NCI-H2029 treated with DMSO at 0.1 percent for 48 hours (cell line): Measurements from ENCODE around the gene ZNF28.
"Not testable (repeated sequence)": the region's sequence is repeated elsewhere in the genome, so short reads cannot be mapped to it uniquely, and the experiment has no call there.

Source experiments
- DNase-seq: peaks from one replicate; lab custom pipeline; 2025; lab: John Stamatoyannopoulos, UW

Gene ZNF28

DNA sequence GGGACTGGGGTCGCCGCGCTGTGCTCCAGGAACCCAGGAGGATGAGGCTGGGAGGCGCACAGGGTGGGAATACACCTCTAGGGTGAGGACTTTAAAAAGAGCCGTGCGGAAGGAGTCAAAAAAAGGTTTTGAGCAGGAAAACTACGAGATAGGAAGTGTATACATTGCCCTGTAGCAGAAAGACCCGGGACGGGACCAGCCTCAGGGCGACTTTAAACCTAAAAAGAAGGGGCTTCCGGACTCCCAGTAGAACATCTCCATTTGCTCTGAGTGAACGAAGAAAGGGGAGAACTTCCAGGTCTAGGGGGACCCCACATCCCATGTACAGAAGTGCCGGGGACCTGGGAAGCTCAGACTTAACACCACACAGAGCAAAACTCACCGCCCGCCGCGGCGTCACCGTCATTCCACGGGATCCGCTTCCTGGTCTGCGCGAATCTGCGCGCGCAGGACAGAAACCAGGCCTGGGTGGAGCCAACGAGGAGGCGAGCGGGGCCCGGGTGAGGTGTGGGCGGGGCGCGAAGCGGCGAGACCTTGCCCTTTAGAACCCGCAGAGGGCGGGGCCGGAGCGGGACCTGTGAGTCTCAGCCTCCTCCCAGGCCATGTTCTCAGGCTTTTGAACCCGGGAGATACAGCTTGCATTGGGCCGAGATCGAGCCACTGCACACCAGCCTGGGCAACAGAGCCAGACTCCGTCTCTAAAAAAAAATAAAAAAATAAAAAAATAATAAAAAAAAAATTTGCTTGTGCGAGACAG, at the start of gene ZNF28:
Gene ZNF28, minus strand, starts transcription at position 430 of the 757 bp plus-strand sequence. CDS start 3,675 bp downstream, outside the sequence.
- DNase-seq = peak; percentile 5

DNA sequence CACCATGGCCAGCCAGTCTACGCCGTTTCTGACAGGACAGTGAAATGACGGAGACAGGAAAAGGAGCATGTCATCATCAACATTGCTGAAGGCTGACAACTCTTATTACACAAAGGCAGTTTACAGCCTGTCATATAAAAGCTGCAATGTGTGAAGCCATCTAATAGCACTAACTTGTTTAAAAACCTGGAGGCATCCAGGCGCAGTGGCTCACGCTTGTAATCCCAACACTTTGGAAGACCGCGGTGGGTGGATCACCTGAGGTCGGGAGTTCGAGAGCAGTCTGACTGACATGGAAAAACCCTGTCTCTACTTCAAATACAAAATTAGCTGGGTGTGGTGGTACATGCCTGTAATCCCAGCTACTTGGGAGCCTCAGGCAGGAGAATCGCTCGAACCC, 46.6 kb upstream of the ZNF28 start:
- not testable (repeated sequence) for DNase-seq

DNA sequence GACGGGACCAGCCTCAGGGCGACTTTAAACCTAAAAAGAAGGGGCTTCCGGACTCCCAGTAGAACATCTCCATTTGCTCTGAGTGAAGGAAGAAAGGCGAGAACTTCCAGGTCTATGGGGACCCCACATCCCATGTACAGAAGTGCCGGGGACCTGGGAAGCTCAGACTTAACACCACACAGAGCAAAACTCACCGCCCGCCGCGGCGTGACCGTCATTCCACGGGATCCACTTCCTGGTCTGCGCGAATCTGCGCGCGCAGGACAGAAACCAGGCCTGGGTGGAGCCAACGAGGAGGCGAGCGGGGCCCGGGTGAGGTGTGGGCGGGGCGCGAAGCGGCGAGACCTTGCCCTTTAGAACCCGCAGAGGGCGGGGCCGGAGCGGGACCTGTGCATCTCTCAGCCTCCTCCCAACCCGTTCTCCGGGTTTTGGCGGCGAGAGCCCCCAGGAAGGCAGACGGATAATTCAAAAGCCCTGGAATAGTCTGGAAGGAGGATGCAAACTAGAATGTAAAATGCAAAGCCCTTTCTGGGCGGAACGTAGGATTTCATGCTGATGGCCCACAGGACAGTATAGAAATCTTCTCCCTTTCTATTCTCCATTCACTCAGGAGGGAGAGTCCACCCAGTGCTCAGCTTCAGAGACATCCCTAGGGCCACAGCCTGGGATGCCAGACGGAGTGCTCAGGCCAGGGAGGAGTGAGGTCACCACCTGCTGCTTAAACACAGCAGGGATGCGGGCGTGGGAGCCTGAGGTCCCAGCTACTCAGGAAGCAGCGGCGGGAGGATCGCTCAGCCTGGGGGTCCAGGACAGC, 36.2 kb upstream of the ZNF28 start, which contains the start of gene ZNF468:
Gene ZNF468, minus strand, starts transcription at position 242 of the 814 bp plus-strand sequence. CDS start 3,347 bp downstream, outside the sequence.
- peak; percentile 16 for DNase-seq

GRCh38 chr19:52856540-52857377, 35.3 kb upstream of the ZNF28 start:
- DNase-seq = not testable (repeated sequence)

- not testable (repeated sequence) for DNase-seq
These were observed 25.9 kb upstream of the ZNF28 start for GRCh38 chr19:52847352-52847751.

- DNase-seq = not testable (repeated sequence)
These were observed 19.5 kb upstream of the ZNF28 start for GRCh38 chr19:52840825-52841465.

DNA sequence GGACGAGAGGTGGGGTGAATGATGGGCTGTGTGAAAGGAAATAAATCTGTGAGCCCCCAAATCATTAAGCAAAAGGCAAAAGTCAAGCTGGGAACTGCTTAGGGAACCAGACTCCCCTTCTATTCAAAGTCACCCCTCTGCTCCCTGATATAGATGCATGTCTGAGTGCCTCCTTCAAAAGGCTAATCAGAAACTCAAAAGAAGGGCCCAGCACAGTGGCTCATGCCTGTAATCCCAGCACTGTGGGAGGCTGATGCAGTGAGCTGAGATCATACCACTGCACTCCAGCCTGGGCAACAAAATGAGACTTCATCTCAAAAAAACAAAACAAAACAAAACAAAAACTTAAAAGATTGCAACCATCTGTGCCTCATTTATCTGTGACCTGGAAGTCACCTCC, 12.9 kb upstream of the ZNF28 start:
- not testable (repeated sequence) for DNase-seq

- DNase-seq = not testable (repeated sequence)
These were observed 12.1 kb upstream of the ZNF28 start for GRCh38 chr19:52833541-52833940.

DNA sequence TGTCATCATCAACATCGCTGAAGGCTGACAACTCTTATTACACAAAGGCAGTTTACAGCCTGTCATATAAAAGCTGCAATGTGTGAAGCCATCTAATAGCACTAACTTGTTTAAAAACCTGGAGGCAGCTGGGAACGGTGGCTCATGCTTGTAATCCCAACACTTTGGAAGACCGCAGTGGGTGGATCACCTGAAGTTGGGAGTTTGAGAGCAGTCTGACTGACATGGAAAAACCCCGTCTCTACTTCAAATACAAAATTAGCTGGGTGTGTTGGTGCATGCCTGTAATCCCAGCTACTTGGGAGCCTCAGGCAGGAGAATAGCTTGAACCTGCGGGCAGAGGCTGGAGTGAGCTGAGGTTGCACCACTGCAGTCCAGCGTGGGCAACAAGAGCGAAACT, 8.4 kb upstream of the ZNF28 start:
- DNase-seq = not testable (repeated sequence)

GRCh38 chr19:52825765-52826164, 4.3 kb upstream of the ZNF28 start:
- no peak for DNase-seq

DNA sequence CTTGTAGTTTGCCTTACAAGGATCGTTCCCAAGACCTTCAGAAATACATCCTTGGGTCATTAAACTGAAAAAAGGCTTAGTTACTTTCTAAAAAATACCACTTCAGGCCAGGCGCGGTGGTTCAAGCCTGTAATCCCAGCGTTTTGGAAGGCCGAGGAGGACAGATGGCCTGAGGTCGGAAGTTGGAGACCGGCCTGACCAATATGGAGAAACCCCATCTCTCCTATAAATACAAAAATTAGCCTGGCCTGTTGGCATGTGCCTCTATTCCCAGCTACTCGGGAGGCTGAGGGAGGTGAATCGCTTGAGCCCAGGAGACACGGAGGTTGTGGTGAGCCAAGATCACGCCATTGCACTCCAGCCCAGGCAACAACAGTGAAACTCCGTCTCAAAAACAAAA, 2.2 kb upstream of the ZNF28 start:
- no peak for DNase-seq

DNA sequence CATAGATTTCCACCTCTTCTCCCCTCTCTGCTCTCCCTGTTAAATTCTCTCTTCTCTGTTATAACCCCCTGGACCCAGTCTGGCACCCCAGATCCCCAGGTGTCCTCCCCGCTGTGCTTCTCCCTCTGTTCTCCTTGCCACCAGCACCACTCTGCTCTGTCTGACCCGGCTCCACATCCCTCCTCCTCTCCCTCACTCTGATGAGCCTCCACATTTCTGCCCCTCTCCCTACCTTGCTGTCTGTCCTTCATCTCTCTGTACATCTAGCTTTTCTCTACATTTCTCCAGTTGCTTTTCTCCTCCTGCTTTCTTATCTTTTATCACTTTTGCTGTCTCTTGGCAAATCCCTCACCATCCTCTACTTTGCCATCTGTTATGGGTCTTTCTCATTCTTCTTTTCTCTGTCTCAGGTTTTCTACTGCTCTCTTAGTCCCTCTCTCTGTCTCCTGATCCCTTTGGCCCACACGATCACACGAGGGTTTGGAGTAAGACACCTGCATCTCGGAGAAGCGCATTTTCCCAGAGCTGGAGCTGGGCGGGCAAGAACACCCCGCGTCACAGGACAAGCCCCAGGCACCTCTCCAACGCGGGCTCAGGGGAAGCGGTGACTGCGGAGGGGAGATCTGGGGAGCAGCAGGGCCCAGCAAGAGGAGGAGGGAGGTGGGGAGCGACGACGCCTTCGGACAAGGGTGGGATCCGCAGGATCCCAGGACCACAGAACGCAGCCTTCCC, 795 bp downstream of the ZNF28 start:
- DNase-seq = not testable (repeated sequence)

- DNase-seq = no peak
These were observed 11.6 kb downstream of the ZNF28 start for GRCh38 chr19:52809801-52810200.

DNA sequence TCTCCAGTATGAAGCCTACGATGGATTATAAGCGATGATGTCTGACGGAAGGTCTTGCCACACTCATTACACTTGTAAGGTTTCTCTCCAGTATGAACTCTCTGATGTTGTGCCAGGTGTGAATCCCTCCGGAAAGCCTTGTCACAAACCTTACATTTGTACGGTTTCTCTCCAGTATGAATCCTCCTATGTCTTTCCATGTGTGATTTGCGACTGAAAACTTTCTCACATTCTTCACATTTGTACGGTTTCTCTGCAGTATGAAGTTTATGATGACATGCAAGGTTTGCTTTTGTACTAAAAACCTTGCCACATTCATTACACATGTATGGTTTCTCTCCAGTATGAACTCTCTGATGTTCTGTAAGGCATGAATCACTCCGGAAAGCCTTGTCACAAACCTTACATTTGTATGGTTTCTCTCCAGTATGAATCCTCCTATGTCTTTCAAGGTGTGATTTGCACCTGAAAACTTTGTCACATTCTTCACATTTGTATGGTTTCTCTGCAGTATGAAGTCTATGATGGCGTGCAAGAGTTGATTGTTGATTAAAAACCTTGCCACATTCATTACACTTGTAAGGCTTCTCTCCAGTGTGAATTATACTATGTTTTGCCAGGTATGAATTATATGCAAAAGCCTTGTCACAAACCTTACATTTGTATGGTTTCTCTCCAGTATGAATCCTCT, 21.3 kb downstream of the ZNF28 start:
- DNase-seq = not testable (repeated sequence)

DNA sequence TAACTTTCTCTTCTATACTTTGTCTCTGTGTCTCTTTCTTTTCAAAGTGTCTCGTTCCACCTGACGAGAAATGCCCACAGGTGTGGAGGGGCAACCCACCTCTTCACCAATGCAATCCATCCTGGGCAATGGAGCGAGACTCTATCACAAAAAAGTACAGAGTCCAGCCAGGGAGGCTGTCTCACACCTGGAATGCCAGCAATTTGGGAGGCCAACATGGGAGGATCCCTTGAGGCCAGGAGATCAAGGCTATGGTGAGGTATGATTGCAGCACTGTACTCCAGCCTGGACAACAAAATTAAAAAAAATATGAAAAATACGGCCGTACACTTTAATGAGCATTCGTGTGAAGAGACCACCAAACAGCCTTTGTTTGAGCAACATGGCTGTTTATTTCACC, 32.0 kb downstream of the ZNF28 start:
- no peak for DNase-seq

DNA sequence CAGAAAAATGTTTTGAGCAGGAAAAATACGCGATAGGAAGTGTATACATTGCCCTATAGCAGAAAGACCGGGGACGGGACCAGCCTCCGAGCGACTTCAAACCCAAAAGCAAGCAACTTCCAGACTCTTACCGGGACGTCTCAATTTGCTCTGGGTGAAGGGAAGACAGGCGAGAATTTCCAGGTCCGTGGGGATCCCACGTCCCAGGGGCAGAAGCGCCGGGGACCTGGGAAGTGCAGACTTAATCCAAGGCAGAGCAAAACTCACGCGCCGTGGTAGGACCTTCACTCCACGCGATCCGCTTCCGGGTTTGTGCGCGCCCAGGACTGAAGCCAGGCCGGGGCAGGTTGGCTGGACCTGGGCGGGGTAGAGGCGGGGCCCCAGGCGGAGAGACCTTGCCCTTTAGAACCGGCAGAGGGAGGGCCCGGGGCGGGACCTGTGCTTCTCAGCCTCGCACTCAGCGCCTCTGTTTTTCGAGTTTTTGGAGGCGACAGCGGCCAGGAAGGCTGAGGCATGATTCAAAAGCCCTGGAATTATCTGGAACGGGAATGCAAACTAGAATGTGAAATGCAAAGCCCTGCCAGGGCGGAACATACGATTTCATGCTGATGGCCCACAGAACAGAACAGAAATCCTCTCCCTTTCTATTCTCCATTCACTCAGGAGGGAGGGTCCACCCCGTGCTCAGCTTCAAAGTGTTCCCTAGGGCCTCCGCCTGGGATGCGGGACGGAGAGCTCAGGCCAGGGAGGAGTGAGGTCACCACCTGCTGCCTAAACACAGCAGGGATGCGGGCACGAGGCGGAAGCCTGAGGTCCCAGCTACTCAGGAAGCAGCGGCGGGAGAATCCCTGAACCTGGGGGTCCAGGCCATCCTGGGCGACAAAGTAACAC, 34.7 kb downstream of the ZNF28 start, which contains the start of gene ZNF600:
Gene ZNF600, minus strand, starts transcription at position 328 of the 891 bp plus-strand sequence. CDS start 7,903 bp downstream, outside the sequence.
- peak; percentile 4 for DNase-seq

- DNase-seq = no peak
These were observed 35.4 kb downstream of the ZNF28 start for GRCh38 chr19:52786078-52786463.

- DNase-seq = no peak
These were observed 35.9 kb downstream of the ZNF28 start for GRCh38 chr19:52785506-52785905.

GRCh38 chr19:52782864-52783263, 38.6 kb downstream of the ZNF28 start:
- DNase-seq = not testable (repeated sequence)
